Posterior cingulate gyrus (tissue), 11 donors: ENCODE results near the gene CENPE.

Experiments used
- DNase-seq, 10 donors: peaks; one replicate each; pipeline versions ENCODE4 v3.0.0 to v3.0.0-alpha.2; 2020 to 2021; ENCODE audit warnings: mixed read lengths in 3 of 10
- intact Hi-C: fragments of 100-400 bp; cut with DNase I; formaldehyde crosslinking; loops from one replicate; pipeline ENCODE4 v1.15.1; 2023

The CENPE gene

GRCh38 chr4:103137446-103137827 lies 60.7 kb downstream of the CENPE start:
- intact Hi-C loops = no loop called here
- DNase-seq = no peak

- intact Hi-C loops = no loop called here
- DNase-seq = no peak
These were observed 61.3 kb downstream of the CENPE start for GRCh38 chr4:103136671-103137445.

DNA sequence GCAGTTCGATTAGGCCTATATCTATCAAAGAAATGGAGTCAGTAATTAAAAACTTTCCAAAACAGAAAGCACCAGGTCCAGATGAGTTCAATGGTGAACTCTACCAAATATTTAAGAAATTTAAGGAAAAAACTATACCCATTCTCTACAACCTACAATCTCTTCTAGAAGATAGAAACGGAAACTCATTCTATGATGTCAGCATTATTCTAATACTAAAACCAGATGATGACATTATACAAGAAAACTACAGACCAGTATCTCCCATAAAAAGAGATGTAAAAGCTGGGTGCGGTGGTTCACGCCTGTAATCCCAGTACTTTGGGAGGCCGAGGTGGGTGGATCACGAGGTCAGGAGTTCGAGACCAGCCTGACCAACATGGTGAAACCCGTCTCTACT lies 69.0 kb downstream of the CENPE start:
- no peak for DNase-seq
- intact Hi-C loops = no loop called here

- DNase-seq = no peak
- intact Hi-C loops = no loop called here
These were observed 72.0 kb downstream of the CENPE start for GRCh38 chr4:103126126-103126525.

- intact Hi-C loops = no loop called here
- no peak for DNase-seq
These were observed 75.0 kb downstream of the CENPE start for GRCh38 chr4:103123114-103123513.

DNA sequence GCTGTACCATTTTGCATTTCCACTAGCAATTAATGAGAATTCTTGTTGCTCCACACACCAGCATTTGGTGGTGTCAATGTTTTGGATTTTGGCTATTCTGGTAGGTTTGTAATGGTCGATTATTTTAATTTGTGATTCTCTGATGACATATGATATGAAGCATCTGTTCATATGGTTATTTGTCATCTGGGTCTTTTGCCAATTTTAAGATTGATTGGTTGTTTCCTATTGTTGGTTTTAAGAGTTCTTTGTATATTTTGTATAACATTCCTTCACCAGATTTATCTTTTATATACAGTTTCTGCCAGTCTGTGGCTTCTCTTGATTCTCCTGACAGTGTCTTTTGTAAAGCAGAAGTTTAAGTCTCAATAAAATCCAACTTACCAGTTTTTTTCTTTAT lies 80.0 kb downstream of the CENPE start:
- no peak for DNase-seq
- intact Hi-C loops = no loop called here

DNA sequence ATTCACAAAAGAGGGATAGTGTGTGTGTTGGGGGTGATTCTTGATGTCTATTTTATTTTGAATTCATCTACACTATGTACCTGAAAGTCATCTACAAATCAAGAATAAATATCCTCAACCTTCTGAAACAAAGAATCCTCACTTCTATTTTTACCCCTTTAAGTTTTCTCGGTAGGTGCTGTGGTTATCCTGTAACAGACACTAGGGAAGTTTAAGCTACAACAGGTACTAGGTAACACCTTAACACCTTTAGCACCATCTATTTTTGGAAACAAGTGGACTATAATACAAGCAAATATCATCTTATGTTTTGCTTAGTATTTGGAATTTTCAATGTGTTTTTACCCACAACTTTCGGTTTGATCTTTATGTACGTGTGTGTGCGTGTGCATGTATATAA lies 86.5 kb downstream of the CENPE start:
- no peak for DNase-seq
- intact Hi-C loops = no loop called here

- intact Hi-C loops = no loop called here
- no peak for DNase-seq
These were observed 89.6 kb downstream of the CENPE start for GRCh38 chr4:103108542-103108941.

DNA sequence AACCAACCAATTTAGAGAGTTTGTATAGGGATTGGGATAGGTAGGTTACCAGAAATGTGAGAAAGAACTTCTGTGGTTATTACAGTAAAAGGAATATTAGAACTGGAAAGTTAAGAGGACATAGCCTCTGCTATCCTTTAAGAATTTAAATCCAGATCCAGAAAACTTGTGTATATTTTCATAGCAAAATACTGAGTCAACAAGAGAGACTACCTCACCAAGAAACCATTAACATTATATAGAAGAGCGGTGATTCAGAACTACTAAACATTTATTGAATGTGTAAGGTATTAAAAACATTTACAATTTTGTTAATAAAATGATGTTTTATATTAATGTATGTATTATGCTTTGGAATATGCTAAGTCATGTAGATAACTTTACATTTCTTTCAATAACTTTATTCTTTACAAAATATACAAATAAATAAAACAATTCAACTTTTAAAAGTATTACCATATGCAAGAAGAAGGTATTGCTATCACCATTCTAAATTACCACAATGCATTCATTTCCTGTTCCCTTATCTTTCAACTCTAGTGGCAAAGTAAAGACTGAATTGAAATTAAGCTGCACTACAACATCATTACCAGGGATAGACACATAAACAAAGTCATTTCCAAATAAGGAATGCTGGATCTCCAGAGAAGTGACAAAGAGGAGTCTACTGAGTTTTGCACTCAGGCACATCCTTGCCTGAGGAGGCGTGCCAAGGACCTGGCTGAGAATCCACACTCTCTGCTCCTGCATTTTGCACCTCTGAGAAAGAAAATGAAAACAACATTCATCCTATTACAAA lies 92.4 kb downstream of the CENPE start:
- no peak for DNase-seq
- intact Hi-C loops = no loop called here

- DNase-seq = no peak
- intact Hi-C loops = no loop called here
These were observed 93.3 kb downstream of the CENPE start for GRCh38 chr4:103104886-103105285.

DNA sequence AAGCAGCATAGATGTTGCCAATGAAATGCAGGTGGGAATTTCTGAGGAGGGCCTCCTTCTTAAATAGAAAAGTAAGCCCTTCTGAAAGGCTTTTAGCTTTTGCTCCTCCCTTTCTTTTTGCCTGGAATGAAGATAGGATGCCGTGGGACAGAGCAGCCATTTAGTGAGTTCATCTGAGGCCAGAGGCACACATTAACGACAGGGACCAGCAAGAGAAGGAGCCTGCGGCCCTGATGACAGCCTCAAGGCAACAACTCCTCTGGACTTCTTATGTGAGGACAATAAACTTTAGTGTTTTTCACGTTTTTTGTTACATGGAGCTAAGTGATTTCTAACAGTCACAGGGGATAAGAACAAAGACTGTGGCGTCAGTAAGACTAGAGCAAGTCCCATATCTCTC lies 97.5 kb downstream of the CENPE start:
- no peak for DNase-seq
- intact Hi-C loops = no loop called here

- peak in 2 of 10 donors; percentile 9 to 34 for DNase-seq
- intact Hi-C loops = loop anchor here (5.0 to 10.0 kb wide), 2 partner anchors 55 to 273 kb away; partner anchors contain the start of gene UBE2D3
These were observed 98.3 kb downstream of the CENPE start, which contains the start of gene BDH2 for GRCh38 chr4:103099691-103100392. TSS of gene BDH2 (minus strand) at chr4:103099834. CDS start at chr4:103096254, 3,580 bp downstream.

- DNase-seq = no peak
- intact Hi-C loops = loop anchor here (5.0 to 10.0 kb wide), 2 partner anchors 54 to 272 kb away; partner anchors contain the start of gene UBE2D3
These were observed 99.2 kb downstream of the CENPE start for GRCh38 chr4:103098756-103099440.

GRCh38 chr4:103098341-103098740 lies 99.8 kb downstream of the CENPE start:
- DNase-seq = no peak
- intact Hi-C loops = loop anchor here (5.0 to 10.0 kb wide), 2 partner anchors 54 to 271 kb away; partner anchors contain the start of gene UBE2D3

GRCh38 chr4:103097112-103097511 lies 101.0 kb downstream of the CENPE start:
- intact Hi-C loops = loop anchor here (5.0 to 10.0 kb wide), 2 partner anchors 52 to 270 kb away; partner anchors contain the start of gene UBE2D3
- no peak for DNase-seq

DNA sequence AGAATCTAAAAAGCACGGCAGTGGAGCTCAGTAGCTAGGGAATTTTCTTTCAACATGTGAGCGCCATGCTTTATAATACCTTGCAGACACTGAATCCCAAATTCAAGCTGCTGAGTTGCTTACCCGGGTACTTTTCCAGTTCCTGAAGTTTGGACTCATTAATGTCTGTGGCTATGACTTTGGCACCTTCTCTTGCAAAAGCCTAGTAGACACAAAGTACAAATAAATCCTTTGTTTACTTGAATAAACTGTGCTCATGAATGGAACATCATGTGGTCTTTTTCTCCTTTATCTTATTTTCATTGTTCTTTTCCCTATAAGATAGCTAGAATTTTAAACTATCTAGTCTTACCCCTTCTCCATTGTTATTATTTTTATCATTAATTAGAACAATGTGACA lies 103.1 kb downstream of the CENPE start:
- intact Hi-C loops = loop anchor here (5.0 to 10.0 kb wide), 2 partner anchors 50 to 268 kb away; partner anchors contain the start of gene UBE2D3
- DNase-seq = no peak

GRCh38 chr4:103092245-103092644 lies 105.9 kb downstream of the CENPE start:
- no peak for DNase-seq
- intact Hi-C loops = loop anchor here (5.0 to 10.0 kb wide), 4 partner anchors 47 to 660 kb away; no protein-coding TSS in a partner anchor

GRCh38 chr4:103091601-103092223 lies 106.4 kb downstream of the CENPE start:
- intact Hi-C loops = loop anchor here (5.0 to 10.0 kb wide), 4 partner anchors 47 to 659 kb away; no protein-coding TSS in a partner anchor
- DNase-seq = peak in 3 of 10 donors; percentile 12 to 54 (median 20)

GRCh38 chr4:103089481-103089880 lies 108.7 kb downstream of the CENPE start:
- intact Hi-C loops = no loop called here
- DNase-seq = no peak
